Stomach (tissue), 4 donors: ENCODE results near the gene NUDT8.

Source experiments
- POLR2A ChIP-seq, 4 donors: fragments of 450-650 bp; IDR thresholded peaks; one replicate each; pipeline ENCODE4 v1.6.1; 2016; ENCODE audit warnings: antibody characterized with exemption in 4 of 4, control low read depth in 2 of 4, mild to moderate bottlenecking in 1 of 4, moderate library complexity in 1 of 4
- TF ChIP-seq, protein P1 (sequence below), 7 experiments: fragments of 450-650 bp in 4 of 7; fragments of 200-600 bp in 3 of 7; sonication (generic) in 3 of 7; IDR thresholded peaks; one replicate each; pipeline ENCODE4 v1.5.1; 2016 to 2019; ENCODE audit warnings: antibody characterized with exemption in 7 of 7, control low read depth in 2 of 7, mild to moderate bottlenecking in 1 of 7

DNA sequence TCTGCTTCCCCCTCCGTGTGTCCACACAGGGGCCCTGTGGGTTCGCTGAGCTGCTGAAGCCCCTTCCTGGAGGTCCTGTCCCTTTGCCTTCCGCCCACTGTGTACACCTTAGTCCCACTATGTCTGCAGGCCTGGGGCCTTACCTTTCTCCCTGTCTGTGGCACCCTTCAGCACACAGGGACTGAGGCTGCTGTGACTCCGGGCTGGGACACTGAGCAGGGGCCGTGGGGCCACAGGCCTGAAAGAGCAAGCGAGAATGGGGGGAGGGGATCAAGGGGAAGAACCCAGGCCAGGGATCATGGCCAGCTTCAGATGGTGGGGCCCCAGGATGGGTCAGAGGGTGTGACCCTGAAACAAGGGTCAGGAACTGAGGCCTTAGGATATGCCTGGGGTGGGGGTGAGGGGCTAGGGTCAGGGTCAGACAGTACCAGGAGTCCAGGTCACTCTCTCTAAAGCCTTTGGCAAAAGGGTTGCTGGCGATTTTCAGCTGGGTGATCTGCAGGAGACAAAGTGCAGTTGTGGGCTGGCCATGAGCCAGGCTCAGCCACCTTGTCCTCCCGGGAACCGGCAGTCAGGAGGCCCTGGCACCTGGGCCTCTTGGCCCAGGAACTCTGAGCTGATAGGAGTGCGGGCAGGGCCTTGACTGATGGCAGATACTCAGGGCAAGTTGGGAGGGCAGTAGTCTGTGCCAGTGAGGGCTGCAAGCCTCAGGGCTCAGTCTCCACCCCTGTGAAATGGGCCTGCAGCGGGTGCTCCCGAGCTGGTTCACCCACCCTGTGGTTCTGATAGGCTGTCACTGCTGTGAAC lies 2.6 kb upstream of the NUDT8 start:
- TF ChIP-seq, protein P1, sequence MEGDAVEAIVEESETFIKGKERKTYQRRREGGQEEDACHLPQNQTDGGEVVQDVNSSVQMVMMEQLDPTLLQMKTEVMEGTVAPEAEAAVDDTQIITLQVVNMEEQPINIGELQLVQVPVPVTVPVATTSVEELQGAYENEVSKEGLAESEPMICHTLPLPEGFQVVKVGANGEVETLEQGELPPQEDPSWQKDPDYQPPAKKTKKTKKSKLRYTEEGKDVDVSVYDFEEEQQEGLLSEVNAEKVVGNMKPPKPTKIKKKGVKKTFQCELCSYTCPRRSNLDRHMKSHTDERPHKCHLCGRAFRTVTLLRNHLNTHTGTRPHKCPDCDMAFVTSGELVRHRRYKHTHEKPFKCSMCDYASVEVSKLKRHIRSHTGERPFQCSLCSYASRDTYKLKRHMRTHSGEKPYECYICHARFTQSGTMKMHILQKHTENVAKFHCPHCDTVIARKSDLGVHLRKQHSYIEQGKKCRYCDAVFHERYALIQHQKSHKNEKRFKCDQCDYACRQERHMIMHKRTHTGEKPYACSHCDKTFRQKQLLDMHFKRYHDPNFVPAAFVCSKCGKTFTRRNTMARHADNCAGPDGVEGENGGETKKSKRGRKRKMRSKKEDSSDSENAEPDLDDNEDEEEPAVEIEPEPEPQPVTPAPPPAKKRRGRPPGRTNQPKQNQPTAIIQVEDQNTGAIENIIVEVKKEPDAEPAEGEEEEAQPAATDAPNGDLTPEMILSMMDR (IDR thresholded peaks at IDR 0.05): no peak
- no peak for TF ChIP-seq POLR2A (IDR thresholded peaks at IDR 0.05)
